GM18511 (cell line): ENCODE measurements around the gene ATP6V0A1.
"Not testable (repeated sequence)": the region's sequence is repeated elsewhere in the genome, so short reads cannot be mapped to it uniquely, and the experiment has no call there.

Source experiments
- ATAC-seq: cut with Tn5 transposase; IDR thresholded peaks from one replicate; pipeline ENCODE4 v1.9.1; 2021; ENCODE audit warnings: mild to moderate bottlenecking, moderate library complexity; ENCODE audit not compliant: unreplicated experiment

Gene ATP6V0A1

GRCh38 chr17:42458497-42459255, at the start of gene ATP6V0A1:
ATP6V0A1 (plus strand) TSS chr17:42458878; CDS start chr17:42460895, 2,017 bp downstream.
- no peak for ATAC-seq

GRCh38 chr17:42409523-42410318, 49.0 kb upstream of the ATP6V0A1 start:
- ATAC-seq = no peak

- ATAC-seq = no peak
Observed at GRCh38 chr17:42410319-42410685, 48.4 kb upstream of the ATP6V0A1 start.

GRCh38 chr17:42411361-42411760, 47.3 kb upstream of the ATP6V0A1 start:
- no peak for ATAC-seq

GRCh38 chr17:42411905-42412679, 46.6 kb upstream of the ATP6V0A1 start:
- no peak for ATAC-seq

- no peak for ATAC-seq
Observed at GRCh38 chr17:42413464-42414040, 45.1 kb upstream of the ATP6V0A1 start.

GRCh38 chr17:42414704-42415409, 43.8 kb upstream of the ATP6V0A1 start:
- no peak for ATAC-seq

- not testable (repeated sequence) for ATAC-seq
Observed at GRCh38 chr17:42417981-42418380, 40.7 kb upstream of the ATP6V0A1 start.

GRCh38 chr17:42421136-42421506, 37.6 kb upstream of the ATP6V0A1 start:
- no peak for ATAC-seq

- ATAC-seq = no peak
Observed at GRCh38 chr17:42421507-42422338, 37.0 kb upstream of the ATP6V0A1 start.

GRCh38 chr17:42422412-42422957, 36.2 kb upstream of the ATP6V0A1 start:
- ATAC-seq = no peak

- ATAC-seq = no peak
Observed at GRCh38 chr17:42422958-42423712, 35.5 kb upstream of the ATP6V0A1 start, which contains the start of gene CAVIN1. CAVIN1 (minus strand) TSS chr17:42423256; CDS start chr17:42423097, 159 bp downstream.

- ATAC-seq = no peak
Observed at GRCh38 chr17:42423766-42424165, 34.9 kb upstream of the ATP6V0A1 start.

- ATAC-seq = no peak
Observed at GRCh38 chr17:42424991-42425610, 33.6 kb upstream of the ATP6V0A1 start.

GRCh38 chr17:42428141-42428944, 30.3 kb upstream of the ATP6V0A1 start:
- no peak for ATAC-seq

- no peak for ATAC-seq
Observed at GRCh38 chr17:42429726-42430447, 28.8 kb upstream of the ATP6V0A1 start.

- no peak for ATAC-seq
Observed at GRCh38 chr17:42431758-42432161, 26.9 kb upstream of the ATP6V0A1 start.
